Measurements from ENCODE around the gene PVALEF.

The PVALEF gene

DNA sequence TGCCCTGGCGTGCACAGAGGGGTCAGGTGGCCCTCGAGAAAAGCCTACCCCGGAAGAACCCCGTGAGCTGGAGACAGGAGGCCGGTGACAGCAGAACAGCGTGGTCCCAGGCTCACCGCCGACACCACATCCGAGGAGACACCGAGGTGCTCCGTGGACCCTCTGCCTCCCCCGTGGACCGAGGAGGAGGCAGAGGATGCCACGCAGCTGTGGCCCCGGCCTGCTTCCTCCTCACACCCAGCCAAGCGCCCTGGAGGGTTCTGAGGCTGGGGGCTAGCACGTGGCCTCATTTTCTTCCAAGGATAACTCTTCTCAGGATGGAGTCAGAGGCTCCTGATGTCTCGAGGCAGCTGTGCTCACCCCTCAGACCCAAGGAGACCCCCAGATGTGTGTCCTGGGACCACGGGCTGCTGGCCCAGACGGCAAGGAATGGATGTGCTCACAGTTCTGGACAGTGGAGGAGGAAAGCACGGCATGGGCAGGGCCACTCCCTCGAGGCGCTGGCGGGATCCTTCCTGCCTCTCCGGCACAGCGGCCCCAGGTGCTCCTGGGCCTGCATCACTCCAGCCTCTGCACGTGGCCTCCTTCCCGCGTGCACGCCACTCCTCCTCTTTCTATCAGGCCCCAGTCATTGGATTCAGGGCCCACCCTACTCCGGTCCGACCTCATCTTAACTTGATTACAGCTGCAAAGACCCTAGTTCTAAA, 4.4 kb upstream of the PVALEF start:
- FAIRE-seq: no peak
- DNase-seq (ENCODE audit: extremely low spot score, insufficient read length, low read depth): no peak

- DNase-seq (ENCODE audit: extremely low spot score, insufficient read length, low read depth) (no peak), FAIRE-seq (no peak)
These were observed 3.8 kb upstream of the PVALEF start for GRCh38 chr17:81161536-81161935.

- FAIRE-seq: no peak
- no peak for DNase-seq (ENCODE audit: extremely low spot score, insufficient read length, low read depth)
These were observed 3.3 kb upstream of the PVALEF start for GRCh38 chr17:81161972-81162371.

DNA sequence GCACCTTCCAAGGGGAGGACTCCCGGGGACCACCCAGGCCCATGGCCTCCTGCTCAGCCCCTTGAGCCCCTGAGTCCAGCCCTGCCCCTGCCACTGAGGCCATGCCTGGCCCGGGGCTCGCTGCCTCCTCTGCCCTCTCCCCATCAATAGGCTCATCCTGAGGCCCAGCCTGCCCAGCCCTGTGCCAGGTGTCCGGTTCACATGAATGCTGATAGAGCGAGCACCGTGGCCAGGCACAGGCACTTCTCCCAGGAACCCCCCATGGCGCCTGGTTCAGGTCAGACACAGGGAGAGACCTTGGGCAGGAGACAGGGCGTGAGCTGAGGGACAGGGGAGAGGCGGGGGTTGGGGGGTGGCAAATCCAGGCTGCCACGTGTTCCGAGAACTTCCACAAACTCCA, 2.8 kb upstream of the PVALEF start:
- DNase-seq (ENCODE audit: extremely low spot score, insufficient read length, low read depth): no peak
- no peak for FAIRE-seq

GRCh38 chr17:81163051-81163695, 2.1 kb upstream of the PVALEF start:
- FAIRE-seq: no peak

DNA sequence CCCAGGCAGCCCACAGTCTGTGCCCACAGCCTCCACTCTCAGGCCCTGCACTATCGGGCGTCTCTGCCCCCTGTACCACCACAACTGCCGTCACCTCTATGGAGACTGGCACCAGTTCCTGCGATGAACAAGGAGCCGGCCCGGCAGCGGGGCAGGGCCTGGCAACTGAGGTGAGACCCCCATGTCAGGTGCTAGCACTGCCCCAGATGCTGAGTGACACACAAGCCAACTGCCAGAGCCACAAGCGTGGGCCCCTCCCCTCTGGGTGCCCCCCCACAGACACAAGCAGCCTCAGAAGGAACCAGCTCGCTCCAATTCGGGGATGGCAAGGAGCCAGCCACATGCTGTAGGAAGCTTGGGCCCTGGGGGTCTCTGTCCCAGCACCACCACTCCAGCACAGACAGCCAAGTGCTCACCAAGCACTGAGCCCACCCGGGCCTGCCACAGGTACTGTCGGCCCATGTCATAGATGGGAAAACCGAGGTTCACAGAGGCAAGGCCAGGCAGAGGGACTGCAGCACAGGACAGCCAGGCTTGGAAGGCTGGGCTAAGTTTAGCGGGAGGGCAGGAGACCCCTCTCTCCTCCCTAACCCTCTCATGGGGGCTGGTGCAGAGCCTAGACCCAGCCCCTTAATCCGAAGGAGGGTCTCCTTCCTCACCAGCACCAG, 1.5 kb upstream of the PVALEF start:
- no peak for FAIRE-seq
- DNase-seq (ENCODE audit: extremely low spot score, insufficient read length, low read depth): no peak

More at GRCh38 chr17:81163051-81163695, 2.1 kb upstream of the PVALEF start:
- no peak for DNase-seq (ENCODE audit: extremely low spot score, insufficient read length, low read depth)

DNA sequence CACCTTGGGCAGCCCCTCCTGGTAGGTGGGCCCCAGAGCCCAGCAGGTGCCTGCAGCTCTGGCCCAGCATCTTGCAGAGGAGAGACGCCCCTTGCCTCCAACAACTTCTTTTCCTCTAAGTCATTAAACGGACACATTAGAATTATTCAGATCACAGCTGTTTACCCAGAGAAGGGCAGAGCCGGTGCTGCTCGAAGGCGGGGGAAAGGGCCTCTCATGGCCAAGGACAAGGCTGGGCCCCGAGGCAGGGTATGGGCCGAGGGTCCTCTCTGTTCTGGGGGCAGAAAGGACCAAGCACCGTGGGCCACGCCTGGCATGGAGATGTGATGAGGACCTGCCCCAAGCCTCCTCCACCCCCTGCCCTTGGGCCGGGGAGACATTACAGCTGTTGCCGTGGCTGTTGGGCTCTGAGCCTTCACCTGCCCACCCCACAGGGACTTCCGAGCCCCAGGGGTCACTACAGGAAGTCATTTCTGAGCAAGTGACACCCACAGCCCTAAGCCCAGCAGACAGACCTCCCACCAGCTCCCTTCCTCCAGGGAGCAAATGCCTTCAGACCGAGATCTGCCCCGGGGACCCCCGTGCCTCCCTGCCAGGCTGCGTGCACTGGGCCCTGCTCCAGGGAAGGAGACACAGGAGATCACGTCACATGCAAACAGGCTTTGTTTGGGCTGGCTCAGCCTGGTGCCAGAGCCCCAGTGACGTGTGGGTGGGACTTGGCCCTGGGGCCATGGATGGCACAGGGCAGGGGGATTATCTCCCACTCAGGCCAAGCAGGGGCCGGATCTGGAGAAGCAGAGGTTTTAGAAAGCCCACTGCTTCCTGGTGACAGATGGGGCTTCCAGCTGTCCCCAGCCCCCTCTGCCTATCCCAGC, 699 bp upstream of the PVALEF start:
- no peak for DNase-seq (ENCODE audit: extremely low spot score, insufficient read length, low read depth)
- FAIRE-seq: no peak

DNA sequence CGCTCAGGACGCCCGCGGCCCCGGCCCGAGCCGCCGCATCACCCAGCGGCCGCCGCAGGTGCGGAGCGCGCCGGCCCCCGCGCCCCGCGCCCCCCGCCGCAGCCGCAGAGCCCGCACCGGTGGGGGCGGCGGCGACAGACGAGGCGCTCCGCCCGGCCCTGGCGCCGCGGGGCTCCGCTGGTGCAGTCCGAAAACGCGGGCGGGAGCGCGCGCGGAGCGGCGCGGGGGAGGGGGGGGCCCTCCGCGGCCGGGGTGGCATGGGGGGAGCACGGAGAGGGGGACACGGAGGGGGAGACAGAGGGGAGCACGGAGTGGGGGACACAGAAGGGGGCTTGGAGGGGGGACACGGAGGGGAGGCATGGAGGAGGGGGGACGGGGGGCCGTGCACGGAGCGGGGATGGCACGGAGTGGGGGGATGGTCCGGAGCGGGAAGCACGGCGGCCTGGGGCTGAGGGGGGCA, 756 bp downstream of the PVALEF start, which contains the start of gene AATK:
AATK (minus strand) TSS at position 189 of the 460 bp plus-strand sequence. CDS start 229 bp downstream, outside the sequence.
- DNase-seq (ENCODE audit: extremely low spot score, insufficient read length, low read depth) (no peak), FAIRE-seq (no peak)

DNA sequence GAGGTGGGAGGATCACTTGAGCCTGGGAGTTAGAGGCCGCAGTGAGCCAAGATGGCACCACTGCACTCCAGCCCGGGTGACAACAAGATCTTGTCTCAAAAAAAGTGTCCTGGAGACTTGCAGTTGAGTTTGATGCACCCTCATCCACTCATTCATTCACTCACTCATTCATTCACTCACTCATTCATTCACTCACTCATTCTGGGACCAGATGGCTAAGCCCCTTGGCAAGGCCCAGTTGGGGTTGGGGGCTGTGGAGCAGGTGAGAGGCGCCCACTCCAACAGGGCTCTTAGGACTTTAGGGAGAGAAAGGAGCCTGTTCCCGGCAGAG, 1.9 kb downstream of the PVALEF start:
- DNase-seq (ENCODE audit: extremely low spot score, insufficient read length, low read depth): no peak
- no peak for FAIRE-seq

DNA sequence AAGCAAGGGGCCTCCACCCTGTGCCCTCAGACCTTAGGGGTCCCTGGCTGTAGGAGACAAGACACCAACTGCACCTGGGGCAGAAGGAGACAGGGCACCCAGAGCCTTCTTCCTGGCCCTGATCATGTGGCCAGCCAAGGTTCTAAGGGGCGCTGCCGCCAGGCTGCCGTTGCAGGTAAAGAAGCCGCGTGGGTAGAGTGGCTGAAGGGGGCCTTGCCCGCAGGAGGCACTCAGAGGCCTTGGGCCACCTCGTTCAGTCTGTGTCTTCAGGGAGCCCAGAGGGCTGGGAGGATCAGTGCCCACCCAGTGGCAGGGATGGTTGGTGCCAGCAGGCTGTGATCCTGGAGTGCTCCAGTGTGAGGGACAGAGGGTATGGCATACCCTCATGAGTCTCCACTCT, 2.3 kb downstream of the PVALEF start:
- FAIRE-seq (no peak), DNase-seq (ENCODE audit: extremely low spot score, insufficient read length, low read depth) (no peak)

DNA sequence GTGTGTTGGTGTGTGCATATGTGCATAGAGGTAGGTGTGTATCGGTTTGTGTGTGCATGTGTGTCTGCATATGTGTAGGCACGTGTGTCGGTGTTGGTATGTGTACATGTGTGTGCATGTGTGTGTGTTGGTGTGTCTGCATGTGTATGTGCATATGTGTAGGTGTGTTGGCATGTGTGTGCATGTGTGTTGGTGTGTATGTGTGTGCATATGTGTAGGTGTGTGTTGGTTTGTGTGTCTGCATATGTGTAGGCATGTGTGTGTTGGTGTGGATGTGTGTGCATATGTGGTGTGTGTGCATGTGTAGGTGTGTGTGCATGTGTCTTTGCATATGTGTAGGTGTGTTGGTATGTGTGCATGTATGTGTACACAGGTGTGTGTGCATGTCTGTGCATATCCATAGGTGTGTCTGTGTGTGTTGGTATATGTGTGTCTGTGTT, 4.6 kb downstream of the PVALEF start:
- no peak for DNase-seq (ENCODE audit: extremely low spot score, insufficient read length, low read depth)
- no peak for FAIRE-seq

DNA sequence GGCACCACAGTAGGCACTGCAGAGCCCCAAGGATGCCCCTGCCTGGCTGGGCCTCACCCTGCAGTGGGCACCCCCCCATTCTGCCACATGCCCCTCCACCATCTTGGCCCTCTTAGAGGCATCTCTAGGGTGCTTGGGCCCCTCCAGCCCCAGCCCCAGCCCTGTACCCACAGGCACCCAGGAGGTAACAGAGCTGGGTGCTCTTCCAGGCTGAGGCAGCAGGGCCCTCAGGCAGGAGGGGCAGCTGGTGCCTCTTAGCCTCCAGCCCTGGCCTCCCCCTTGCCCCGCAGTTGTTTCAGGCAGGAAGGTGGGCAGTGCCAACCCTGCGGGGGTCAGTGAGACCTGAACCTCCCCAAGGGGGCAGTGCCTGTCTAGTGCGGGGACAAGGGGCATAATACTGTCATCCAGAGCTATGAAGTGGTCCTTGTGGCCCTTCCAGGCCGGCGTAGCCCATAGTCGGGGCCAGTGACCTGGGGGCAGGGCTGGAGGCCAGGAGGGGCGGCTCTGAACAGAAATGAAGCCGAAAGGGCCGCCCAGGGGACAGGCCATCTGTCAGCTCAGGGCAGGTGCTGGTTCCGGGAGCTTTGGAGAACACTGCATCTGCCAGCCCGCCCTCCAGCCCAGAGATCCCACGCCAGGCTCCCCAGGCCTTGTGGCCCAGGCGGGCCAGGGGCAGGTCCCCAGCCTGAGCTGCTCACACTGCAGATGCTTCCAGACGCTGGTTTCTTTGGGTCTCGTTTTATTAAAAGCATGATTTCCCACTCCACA, 5.6 kb downstream of the PVALEF start:
- no peak for FAIRE-seq
- DNase-seq (ENCODE audit: extremely low spot score, insufficient read length, low read depth): no peak

DNA sequence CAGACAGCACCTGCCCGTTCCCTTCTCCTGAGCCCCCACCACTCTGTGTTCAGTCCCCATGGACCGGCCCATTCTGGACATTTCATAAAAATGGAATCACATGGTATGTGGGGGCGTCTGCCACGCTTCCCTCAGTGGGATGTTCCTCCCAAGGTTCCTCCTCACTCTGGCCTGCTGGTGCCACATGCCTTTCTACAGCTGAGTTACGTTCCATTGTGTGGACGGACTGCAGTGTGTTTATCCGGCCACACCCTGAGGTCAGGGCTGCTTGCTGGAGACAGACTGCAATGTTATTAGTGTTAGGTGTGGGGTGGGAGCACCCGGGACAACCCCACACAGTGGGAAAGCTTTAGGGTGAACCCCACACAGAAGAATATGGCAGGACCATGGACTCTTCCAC, 6.6 kb downstream of the PVALEF start:
- FAIRE-seq (no peak), DNase-seq (ENCODE audit: extremely low spot score, insufficient read length, low read depth) (no peak)

DNA sequence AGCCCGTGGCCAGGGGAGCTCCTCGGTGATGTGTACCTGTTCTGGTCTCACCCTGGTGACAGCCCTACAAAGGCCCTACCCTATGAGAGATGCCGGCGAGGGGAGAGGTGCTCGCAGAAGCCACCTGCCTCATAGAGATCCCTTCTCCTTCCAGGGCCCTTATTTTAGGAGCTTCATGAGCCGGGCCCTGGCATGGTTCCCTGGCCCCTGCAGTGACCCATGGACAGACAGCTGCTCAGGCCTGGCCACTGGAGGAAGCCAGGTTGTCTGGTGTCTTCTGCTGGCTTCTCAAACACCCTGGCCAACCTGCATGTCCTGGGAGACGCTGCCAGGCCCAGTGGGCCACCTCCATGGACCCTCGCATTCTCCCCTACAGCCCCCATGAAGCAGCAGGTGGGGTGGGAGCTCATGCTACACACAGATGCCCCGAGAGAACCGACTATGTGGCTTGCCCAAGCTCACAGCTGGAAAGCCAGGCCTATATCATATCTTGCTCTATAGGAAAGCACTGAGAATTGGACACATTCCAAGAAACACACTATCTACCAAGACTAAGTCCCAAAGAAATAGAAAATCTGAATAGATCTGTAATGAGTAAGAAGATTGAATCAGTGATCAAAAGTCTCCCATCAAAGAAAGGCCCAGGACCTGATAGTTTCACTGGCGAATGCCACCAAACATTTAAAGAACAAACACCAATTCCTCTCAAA, 7.9 kb downstream of the PVALEF start:
- FAIRE-seq (no peak), DNase-seq (ENCODE audit: extremely low spot score, insufficient read length, low read depth) (no peak)

DNA sequence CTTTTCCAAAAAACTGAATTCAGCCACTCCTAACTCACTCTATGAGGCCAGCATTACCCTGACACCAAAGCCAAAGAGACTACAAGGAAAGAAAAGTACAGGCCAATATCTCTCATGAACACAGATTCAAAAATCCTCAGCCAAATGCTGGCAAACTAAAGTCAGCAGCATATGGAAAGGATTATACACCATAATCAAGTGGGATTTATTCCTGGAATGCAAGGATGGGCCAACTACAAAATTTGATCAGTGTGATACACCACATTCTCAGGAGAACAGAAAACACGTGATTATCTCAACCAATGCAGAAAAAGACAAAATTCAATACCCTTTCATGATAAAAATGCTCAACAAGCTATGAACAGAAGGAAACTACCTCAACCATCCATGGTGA, 8.5 kb downstream of the PVALEF start:
- FAIRE-seq: no peak
- no peak for DNase-seq (ENCODE audit: extremely low spot score, insufficient read length, low read depth)

- DNase-seq (ENCODE audit: extremely low spot score, insufficient read length, low read depth) (no peak), FAIRE-seq (no peak)
These were observed 11.4 kb downstream of the PVALEF start for GRCh38 chr17:81176666-81177065.

GRCh38 chr17:81178136-81179091, 13.1 kb downstream of the PVALEF start:
- no peak for DNase-seq (ENCODE audit: extremely low spot score, insufficient read length, low read depth)
- no peak for FAIRE-seq

DNA sequence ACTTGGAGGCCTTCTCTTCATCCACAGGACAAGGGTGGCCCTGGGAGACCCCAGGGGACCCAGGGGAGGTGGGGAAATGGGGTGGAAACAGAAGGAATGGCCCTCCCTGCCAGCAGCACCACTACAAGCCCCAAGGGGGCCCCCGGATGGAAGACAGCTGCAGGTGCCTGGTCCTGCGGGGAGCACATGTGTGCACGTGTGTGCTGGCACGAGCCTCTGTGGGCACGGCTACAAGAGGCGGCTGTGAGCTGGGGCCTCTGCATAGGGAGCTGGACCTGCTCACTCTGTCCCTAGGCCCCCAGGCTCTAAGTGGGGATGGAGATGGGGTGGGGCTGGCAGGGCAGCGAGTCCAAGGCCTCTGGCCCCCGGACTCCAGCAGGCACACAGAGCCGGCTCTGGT, 13.9 kb downstream of the PVALEF start:
- FAIRE-seq (no peak), DNase-seq (ENCODE audit: extremely low spot score, insufficient read length, low read depth) (no peak)

Data from GM18507 (cell line).